GM12874 (cell line): ENCODE data around the gene RNF169.

Experiments used
- CTCF ChIP-seq: IDR thresholded peaks from 2 replicates; pipeline ENCODE4 v1.5.1; 2011; ENCODE audit warnings: low read depth, mild to moderate bottlenecking, control low read depth, low read length, moderate library complexity; ENCODE audit not compliant: insufficient read depth

Gene RNF169

GRCh38 chr11:74720596-74721478 is 27.8 kb upstream of the RNF169 start:
- no peak for TF ChIP-seq CTCF

DNA sequence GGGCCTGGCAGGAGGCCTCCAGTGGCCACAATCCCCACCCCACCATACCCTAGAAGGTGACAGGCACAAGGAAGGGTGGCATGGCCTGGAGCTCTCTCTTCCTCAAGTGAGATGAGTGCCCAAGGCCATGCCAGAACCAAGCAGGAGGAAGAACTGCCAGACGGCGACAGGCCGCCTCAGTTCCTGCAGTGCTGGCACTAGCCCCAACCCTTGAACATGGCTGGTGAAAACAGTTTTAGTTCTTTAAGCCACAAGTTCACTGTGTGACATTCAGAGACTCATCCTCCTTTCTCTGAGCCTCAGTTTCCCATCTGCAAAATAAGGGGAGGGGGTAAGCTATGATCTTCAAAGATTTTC is 27.2 kb upstream of the RNF169 start:
- no peak for TF ChIP-seq CTCF

DNA sequence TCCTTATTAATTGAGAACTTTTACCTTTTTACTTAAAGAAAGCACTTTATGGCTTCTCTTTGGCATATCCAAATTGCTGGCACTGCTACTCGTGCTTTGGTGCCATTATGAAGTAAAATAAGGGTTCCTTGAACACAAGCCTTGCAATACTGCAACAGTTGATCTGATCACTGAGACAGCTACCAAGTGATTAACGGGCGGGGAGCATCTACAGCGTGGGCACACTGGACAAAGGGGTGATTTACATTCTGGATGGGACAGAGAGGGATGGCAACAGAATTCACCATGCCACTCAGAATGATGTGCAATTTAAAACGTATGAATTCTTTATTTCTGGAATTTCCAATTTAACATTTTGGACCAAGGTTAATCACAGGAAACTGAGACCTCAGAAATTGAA is 25.1 kb upstream of the RNF169 start:
- TF ChIP-seq CTCF: no peak

DNA sequence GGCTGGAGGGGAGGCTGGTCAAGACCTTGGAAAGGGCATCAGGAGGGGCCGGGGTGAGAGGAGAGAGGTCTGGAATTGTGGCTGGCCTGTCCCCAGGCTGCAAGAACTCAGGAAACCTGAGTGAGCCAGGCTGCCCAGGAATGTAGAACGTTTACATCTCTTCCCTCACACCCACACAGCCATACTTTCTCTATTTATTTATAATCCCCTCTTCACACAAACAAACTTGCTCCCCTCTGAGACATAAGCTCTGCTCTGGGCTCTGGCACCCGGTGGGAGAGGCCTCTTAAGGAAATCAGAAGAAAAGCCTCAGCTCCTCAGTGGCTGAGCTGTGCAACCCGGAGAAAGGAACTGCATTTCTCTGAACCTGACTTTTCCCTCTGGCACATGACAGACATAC is 22.9 kb upstream of the RNF169 start:
- no peak for TF ChIP-seq CTCF

DNA sequence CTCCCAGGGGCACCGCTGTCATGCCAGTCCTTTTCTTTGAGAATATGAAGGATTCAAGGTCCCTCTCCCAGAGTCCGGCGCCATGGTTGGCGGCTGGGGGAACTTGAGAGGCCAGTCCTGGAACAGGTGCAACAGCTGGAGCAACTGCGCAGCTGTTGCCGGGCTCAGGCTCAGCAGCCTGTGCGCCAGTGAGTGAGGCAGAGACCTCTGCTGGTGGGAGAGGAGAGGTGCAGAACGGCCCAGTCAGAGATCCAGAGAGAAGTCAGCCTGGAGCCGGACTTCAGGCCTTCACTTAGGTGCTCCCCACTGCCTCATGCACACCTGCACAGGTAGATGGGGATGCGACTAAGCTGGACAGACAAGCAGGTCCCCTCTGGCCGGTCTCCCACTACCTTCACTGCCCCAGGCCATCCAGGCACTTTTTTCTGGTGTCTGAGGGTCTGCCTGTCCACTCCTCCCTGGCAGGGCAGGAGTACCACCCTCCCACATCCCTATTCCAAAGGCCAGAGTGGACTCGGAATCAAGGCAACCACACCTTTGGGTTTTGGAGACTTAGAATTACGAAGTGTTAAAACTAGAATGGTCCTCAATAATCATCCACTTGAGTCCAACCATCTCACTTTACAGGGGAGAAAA is 22.0 kb upstream of the RNF169 start:
- TF ChIP-seq CTCF: peak; percentile 95

- TF ChIP-seq CTCF: no peak
These were observed 19.3 kb upstream of the RNF169 start for GRCh38 chr11:74729397-74729796.

DNA sequence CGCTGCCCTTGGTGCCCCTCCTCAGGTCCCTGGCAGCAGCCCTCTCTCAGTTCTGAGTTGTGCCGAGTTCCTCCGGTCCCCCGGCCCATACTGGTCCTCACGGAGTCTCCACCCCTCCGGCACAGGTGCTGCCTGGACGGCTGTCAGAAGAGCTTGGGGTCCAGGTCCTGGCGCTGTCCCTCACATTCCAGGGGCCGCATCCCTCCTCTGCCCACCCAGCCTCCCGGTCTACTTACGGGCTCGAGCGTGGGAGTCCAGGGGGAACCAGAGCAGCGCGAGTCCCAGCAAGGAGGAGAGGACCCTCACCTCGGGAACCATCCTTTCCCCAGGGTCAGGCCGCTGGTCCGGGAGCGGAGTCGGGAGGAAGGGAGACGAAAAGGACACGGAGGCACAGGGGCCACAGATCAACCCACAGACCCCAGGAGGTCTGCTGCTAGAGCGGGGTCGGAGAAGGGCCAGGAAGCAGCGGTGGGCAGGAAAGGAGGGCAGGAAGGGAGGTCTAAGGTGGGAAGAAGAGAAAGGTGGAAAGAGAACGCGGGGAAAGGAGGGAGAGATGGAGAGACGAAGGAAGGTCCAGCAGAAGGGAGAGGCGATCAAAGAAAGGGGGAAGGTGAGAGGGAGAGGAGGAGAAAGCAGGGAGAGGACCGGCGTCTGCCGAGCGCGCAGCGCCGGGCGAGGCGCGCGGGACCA is 17.9 kb upstream of the RNF169 start:
- no peak for TF ChIP-seq CTCF
